Measurements from ENCODE around the gene PCSK6.

DNA sequence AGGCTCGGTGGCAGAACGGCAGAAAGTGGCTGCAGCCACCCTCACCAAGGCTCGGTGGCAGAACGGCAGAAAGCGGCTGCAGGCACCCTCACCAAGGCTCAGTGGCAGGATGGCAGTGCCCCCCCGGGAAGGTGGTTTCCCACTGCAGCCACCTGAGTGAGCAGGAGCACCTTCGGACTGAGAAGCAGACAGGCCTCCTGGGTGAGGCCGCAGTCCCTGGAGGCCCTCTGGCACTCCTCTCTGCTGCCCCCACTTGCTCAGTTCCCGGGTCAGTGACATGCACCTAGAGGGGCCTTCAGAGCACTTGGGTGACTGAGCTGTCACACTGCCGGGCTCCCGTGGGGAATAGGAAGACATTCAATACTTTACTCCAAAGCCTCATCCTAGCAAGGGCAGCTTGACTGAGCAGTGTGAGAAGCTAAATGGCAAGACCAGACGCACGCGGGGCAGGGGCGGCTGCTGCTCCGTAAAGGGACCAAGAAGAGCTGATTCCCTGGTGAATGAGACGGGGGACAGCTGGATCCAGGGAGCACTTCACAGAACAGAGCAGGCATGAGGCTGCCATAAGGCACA, 62.7 kb downstream of the PCSK6 start:
- TF ChIP-seq, protein P1, sequence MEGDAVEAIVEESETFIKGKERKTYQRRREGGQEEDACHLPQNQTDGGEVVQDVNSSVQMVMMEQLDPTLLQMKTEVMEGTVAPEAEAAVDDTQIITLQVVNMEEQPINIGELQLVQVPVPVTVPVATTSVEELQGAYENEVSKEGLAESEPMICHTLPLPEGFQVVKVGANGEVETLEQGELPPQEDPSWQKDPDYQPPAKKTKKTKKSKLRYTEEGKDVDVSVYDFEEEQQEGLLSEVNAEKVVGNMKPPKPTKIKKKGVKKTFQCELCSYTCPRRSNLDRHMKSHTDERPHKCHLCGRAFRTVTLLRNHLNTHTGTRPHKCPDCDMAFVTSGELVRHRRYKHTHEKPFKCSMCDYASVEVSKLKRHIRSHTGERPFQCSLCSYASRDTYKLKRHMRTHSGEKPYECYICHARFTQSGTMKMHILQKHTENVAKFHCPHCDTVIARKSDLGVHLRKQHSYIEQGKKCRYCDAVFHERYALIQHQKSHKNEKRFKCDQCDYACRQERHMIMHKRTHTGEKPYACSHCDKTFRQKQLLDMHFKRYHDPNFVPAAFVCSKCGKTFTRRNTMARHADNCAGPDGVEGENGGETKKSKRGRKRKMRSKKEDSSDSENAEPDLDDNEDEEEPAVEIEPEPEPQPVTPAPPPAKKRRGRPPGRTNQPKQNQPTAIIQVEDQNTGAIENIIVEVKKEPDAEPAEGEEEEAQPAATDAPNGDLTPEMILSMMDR (IDR thresholded peaks at IDR 0.05): no peak
- TF ChIP-seq POLR2AphosphoS5 (IDR thresholded peaks at IDR 0.05; ENCODE audit: low read depth, low read length): no peak

All from Panc1 (cell line).